Measurements from ENCODE around the gene GFY. TPM values are rescaled to one million over a fixed set of nuclear protein-coding genes. Genes with fewer than 3 reads are reported as not detected.

GFY gene, protein sequence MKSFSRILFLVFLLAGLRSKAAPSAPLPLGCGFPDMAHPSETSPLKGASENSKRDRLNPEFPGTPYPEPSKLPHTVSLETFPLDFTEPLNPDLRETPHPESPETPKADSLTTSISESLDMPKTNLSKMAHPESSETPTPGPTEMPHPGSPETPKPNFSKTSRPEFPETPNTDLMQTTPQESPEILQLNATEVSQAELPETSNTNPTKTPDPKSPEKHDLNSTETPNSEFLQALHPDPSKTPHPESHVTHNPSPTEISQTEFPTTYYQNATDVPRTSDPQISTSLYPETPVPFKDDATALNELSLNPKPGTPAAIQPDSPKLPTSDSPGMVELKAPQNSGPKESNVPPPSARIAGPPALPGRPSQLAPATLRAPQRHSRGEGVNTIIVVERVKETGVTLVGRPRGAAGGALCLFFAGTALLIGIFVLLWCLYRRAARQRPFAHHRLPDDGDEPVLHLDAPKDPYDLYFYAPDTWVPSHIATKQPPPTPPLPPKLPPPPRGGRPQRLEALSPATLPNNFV
- not detected in 2 replicates for total RNA-seq (2014; rRNA removed; shearing (Covaris generic))

DNA sequence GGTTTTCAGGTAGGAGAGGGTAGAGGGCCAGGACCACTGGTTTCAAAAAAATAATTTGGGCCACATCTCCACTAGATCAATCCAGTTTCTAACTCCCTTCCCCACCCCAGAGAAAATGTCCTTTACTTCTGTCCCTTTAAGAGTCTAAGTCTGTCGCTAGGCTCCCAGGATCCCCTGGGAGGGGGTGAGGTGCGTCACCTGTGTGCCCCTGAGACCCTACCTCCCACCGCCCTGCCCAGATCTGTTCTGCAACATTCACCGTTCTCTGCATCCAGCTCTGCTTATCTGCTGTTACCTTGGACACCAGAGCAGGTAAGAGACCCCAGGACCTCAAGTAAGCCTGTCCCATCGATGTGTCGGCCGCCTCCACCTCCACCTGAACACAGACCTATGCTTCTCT, at the start of gene GFY:
GFY (plus strand) TSS at position 211 of the 400 bp plus-strand sequence. CDS start 1,043 bp downstream, outside the sequence.

DNA sequence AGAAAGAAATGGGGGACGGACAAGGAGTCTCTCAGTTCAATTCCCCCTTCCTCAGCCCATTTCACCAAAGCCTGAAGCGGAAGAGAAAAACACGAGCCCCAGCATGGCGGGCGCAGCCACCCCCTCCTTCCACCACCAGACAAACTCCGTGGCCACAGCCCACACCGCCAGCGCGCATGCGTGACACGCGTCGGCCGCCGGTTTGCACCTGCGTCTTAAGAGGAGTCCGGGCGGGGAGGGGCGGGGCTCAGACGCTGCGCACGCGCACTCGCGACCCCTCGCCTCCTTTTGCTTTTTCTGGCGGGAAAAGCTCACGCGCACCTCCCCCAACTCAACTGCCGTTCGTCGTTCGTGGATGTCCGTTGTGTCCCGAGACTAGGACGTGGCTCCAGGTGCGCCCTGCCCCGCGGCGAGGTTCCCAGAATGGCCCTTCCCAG, 37.2 kb upstream of the GFY start, which contains the start of gene KASH5:
KASH5 (plus strand) TSS at position 314 of the 437 bp plus-strand sequence. CDS start 2,635 bp downstream, outside the sequence.

DNA sequence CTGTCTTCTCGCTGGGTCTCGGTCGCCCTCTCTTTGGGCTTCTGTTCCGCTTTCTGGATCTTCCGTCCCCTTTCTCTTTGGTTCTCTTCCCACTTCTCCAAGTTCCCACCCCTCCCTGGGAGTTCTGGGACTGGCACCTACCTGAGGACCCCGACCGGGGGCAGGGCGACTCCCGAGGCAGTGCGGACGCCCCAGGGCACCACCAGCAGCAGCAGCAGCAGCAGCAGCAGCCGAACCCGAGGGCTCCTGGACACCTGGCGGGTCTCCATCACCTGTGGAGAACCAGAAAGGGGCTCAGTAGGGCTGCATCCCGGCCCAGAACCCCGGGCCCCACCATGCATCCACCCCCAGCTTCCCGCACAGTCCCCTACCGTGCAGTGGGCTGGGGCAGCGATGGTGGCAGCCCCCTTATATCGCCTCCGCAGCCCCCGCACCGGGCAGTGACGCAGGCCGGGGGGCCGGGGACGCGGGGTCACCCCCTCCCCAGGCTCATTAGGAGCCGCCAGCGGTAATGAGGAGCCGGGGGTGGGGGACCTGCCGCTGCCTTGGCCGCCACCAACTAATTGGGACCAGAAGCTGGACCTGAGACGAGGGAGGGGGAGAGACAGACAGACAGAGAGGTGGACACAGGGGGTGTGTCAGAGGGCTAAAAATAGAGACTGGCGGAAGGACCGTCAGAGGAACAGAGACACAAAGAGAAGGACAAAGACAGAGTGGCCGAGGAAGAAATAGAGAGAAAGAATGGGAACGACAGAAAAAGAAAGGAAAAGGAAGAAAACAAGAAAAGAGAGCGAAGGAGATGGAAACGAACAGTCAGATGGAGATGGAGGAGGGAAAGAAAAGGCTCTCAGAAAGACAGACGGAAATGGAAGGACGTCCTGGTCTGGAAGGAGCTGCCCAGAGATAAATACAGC, 1.9 kb upstream of the GFY start, which contains the start of gene PTH2:
PTH2 (minus strand) TSS at position 371 of the 914 bp plus-strand sequence; CDS start at position 269, 102 bp downstream.

DNA sequence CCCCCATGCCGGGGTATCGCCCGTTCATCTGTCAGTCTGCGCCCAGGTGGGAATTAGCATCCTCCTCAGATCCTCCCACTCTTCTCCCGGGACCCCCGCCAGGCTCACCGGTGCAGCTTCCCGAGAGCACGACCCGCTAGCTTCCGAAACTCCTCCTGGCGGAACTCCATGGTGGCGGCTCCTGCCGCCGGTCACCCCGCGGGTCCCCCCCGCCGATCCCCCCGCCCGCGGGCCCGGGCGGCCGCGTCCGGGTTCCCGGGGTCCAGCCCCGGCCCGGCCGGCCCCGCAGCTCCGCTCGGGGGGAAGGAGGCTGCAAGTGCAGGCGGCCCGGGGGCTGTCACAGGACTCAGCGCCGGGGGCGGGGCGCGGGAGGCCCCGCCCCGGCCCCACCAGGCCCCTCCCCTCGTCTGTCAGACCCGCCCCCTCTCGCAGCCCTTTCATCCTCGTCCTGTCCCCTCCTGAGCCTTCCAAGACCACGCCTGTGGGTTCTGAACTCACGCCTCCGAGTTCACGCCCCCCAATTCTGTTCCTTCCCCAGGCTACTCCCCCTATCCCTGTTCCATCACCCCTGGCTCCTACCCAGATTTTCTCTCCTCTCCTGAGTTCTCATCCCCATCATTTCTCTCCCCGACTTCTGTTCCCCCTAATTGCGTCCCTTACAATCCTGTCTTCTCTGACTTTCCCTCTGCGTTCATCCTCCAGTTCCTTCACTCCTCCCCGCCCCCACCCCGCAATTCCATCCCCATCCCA, 16.2 kb downstream of the GFY start, which contains the start of gene SLC17A7:
SLC17A7 (minus strand) TSS at position 318 of the 750 bp plus-strand sequence; CDS start at position 170, 148 bp downstream.

DNA sequence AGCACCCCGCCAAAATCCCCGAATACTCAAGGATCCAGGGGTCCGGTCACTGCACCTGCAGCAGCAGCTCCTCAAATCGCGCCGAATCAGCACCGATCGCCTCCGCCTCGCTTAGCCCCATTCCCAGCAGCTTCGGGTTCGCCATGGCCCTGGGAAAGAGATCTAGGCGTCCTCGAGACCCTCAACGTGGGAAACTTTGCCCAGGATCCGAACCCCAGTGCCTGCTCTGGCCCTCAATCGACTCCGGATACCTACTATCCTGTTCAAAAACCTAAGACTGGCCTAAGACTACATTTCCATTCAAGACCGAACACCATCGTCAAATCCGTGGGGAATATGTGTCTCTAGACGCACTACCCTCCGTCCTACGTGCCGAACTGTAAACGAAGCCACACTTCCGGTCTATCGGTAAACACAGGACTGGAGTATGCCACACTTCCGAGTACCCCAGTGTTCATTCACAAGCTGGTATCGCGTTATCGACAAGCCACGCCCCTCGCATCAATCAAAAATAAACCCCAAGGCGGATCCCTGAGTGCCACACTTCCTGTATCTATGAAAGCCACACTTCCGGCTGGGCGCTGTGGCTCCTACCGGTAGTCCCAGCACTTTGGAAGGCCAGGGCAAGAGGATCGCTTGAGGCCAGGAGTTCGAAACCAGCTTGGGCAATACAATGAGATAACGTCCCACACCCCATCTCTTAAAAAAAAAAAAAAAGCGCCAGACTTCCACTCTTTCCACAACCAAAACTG, 26.4 kb downstream of the GFY start, which contains the start of gene PIH1D1:
PIH1D1 (minus strand) TSS at position 385 of the 752 bp plus-strand sequence; CDS start at position 145, 240 bp downstream.

DNA sequence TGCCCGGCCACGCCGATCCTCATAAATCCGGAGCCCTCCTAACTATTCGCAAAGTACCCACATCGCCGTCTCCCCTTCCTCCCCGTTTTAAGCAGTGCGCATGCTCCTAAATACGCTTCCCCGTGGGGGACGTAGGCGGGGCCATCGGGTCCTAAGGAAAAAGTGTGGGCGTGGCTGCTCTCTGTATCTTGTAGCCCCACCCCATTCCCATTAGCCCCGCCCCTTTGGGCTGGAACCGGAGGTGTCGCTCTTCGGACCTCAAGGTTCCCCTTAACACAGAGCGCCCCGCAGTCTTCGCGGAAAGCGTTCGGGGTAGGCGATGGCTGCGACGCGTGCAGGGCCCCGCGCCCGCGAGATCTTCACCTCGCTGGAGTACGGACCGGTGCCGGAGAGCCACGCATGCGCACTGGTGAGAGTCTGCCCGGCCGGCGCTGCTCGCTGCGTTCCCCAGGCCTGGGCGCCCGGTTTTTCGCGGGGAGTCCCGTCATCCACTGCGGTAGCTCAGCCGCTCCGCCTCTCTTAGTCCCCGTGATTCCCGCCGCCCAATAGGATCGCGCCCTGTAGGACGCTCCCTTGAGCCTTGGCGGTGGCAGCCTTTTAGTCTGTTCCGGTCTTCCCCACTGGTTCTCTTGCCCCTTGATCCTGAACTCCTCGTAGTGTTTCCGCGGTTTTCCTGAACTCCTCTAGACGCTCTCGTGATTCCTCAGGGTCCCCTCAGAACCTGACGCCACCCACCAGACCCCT, 28.0 kb downstream of the GFY start, which contains the start of gene ALDH16A1:
ALDH16A1 (plus strand) TSS at position 213 of the 744 bp plus-strand sequence; CDS start at position 320, 107 bp downstream.

DNA sequence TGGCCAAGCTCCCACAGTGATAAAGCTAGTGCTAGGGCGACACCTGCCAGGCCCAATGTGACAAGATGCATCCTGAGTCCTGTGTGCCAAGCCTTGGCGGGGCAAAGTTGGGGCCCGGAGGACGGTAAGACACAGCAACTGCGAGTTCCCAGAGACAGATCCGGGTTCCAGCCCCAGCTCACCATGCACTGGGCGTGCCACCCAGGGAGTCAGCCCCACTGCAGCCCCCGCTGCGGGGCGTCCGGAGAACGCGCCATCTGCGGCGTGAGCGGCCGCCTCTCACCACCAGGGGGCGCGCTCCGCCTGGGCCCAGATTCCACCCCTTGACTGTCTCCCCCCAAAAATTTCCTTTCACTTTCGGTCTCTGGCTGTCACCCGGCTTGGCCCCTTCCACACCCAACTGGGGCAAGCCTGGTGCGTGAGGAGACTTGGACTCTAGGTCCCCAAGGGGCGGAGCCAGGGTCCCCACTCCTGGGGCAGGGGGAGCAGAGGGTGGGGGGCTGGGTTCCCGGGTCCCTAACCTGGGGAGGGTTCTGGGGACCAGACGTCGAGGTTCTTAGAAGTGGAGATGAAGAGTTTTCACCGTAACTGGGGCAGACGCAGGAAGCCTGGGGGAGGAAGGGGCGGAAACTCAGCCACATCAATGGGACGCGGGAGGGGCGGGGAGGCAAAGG, 48.8 kb downstream of the GFY start, which contains the start of gene FLT3LG:
FLT3LG (plus strand) TSS at position 348 of the 674 bp plus-strand sequence. CDS start 425 bp downstream, outside the sequence.

Other genes starting within 250 kb of the GFY start
- gene SLC6A16, start 100.2 kb upstream of the GFY start, total RNA-seq (2014; rRNA removed; shearing (Covaris generic)): 0.11 TPM in 1 of 2 replicates, not detected in the other
- gene CD37, start 90.0 kb upstream of the GFY start, total RNA-seq (2014; rRNA removed; shearing (Covaris generic)): not detected in 2 replicates
- 14.5 and 14.9 TPM in 2 replicates for gene TEAD2, start 63.0 kb upstream of the GFY start, total RNA-seq (2014; rRNA removed; shearing (Covaris generic))
- 0.30 and 0.48 TPM in 2 replicates for gene DKKL1, start 61.5 kb upstream of the GFY start, total RNA-seq (2014; rRNA removed; shearing (Covaris generic))
- 0.79 and 1.0 TPM in 2 replicates for gene KASH5, start 37.1 kb upstream of the GFY start, total RNA-seq (2014; rRNA removed; shearing (Covaris generic))
- gene PTH2, start 1.9 kb upstream of the GFY start, total RNA-seq (2014; rRNA removed; shearing (Covaris generic)): not detected in 2 replicates
- gene SLC17A7, start 16.1 kb downstream of the GFY start, total RNA-seq (2014; rRNA removed; shearing (Covaris generic)): 0.11 TPM in 1 of 2 replicates, not detected in the other
- 266 and 279 TPM in 2 replicates for gene PIH1D1, start 26.4 kb downstream of the GFY start, total RNA-seq (2014; rRNA removed; shearing (Covaris generic))
- 87.2 and 102 TPM in 2 replicates for gene ALDH16A1, start 27.8 kb downstream of the GFY start, total RNA-seq (2014; rRNA removed; shearing (Covaris generic))
- gene FLT3LG, start 48.8 kb downstream of the GFY start, total RNA-seq (2014; rRNA removed; shearing (Covaris generic)): 3.3 and 6.1 TPM in 2 replicates
- 5,213 and 5,831 TPM in 2 replicates for gene RPL13A, start 62.2 kb downstream of the GFY start, total RNA-seq (2014; rRNA removed; shearing (Covaris generic))
- gene RPS11, start 71.0 kb downstream of the GFY start, total RNA-seq (2014; rRNA removed; shearing (Covaris generic)): 4,349 and 4,396 TPM in 2 replicates
- 0.05 TPM in 1 of 2 replicates, not detected in the other for gene FCGRT, start 87.3 kb downstream of the GFY start, total RNA-seq (2014; rRNA removed; shearing (Covaris generic))
- gene RCN3, start 102.6 kb downstream of the GFY start, total RNA-seq (2014; rRNA removed; shearing (Covaris generic)): 12.7 and 14.9 TPM in 2 replicates
- 123 and 143 TPM in 2 replicates for gene NOSIP, start 155.2 kb downstream of the GFY start, total RNA-seq (2014; rRNA removed; shearing (Covaris generic))
- gene PRRG2, start 155.9 kb downstream of the GFY start, total RNA-seq (2014; rRNA removed; shearing (Covaris generic)): 0.74 and 2.8 TPM in 2 replicates
- 7.6 and 10.9 TPM in 2 replicates for gene PRR12, start 165.8 kb downstream of the GFY start, total RNA-seq (2014; rRNA removed; shearing (Covaris generic))
- gene RRAS, start 214.8 kb downstream of the GFY start, total RNA-seq (2014; rRNA removed; shearing (Covaris generic)): 21.2 and 28.6 TPM in 2 replicates
- gene SCAF1, start 216.8 kb downstream of the GFY start, total RNA-seq (2014; rRNA removed; shearing (Covaris generic)): 26.2 and 30.6 TPM in 2 replicates
- gene IRF3, start 240.5 kb downstream of the GFY start, total RNA-seq (2014; rRNA removed; shearing (Covaris generic)): 125 and 130 TPM in 2 replicates
- gene BCL2L12, start 240.5 kb downstream of the GFY start, total RNA-seq (2014; rRNA removed; shearing (Covaris generic)): 19.4 and 31.5 TPM in 2 replicates

Measured in A375 (cell line).